Fibroblast of skin of right quadriceps (primary cell): ENCODE data around the gene TMEM174.
A peak's percentile ranks its signal among the peaks of the same experiment; 100 is the strongest.

Source experiments
- DNase-seq: peaks from one replicate; pipeline ENCODE4 v3.0.0-alpha.2; 2013

Gene TMEM174

GRCh38 chr5:73172951-73173350 is at the start of gene TMEM174:
Gene TMEM174 (plus strand): TSS chr5:73173193. CDS start chr5:73173244, 51 bp downstream.
- no peak for DNase-seq

- DNase-seq, result no peak
Observed at GRCh38 chr5:73125289-73125688, 47.7 kb upstream of the TMEM174 start.

GRCh38 chr5:73126381-73126780 is 46.6 kb upstream of the TMEM174 start:
- DNase-seq, result no peak

- DNase-seq, result no peak
Observed at GRCh38 chr5:73126957-73127356, 46.0 kb upstream of the TMEM174 start.

- DNase-seq, result no peak
Observed at GRCh38 chr5:73129143-73129542, 43.9 kb upstream of the TMEM174 start.

GRCh38 chr5:73130811-73131210 is 42.2 kb upstream of the TMEM174 start:
- no peak for DNase-seq

GRCh38 chr5:73131711-73132425 is 41.1 kb upstream of the TMEM174 start:
- DNase-seq, result no peak

- DNase-seq, result no peak
Observed at GRCh38 chr5:73132759-73133158, 40.2 kb upstream of the TMEM174 start.

GRCh38 chr5:73135021-73135420 is 38.0 kb upstream of the TMEM174 start:
- DNase-seq, result no peak

GRCh38 chr5:73135429-73136054 is 37.5 kb upstream of the TMEM174 start:
- peak; percentile 69 for DNase-seq

GRCh38 chr5:73136055-73136562 is 36.9 kb upstream of the TMEM174 start:
- DNase-seq, result peak; percentile 50

- no peak for DNase-seq
Observed at GRCh38 chr5:73137563-73138530, 35.1 kb upstream of the TMEM174 start.

GRCh38 chr5:73139485-73139884 is 33.5 kb upstream of the TMEM174 start:
- no peak for DNase-seq

GRCh38 chr5:73140801-73141200 is 32.2 kb upstream of the TMEM174 start:
- no peak for DNase-seq

- no peak for DNase-seq
Observed at GRCh38 chr5:73142035-73142434, 31.0 kb upstream of the TMEM174 start.

GRCh38 chr5:73143716-73144115 is 29.3 kb upstream of the TMEM174 start:
- no peak for DNase-seq

- no peak for DNase-seq
Observed at GRCh38 chr5:73149540-73149939, 23.5 kb upstream of the TMEM174 start.

- no peak for DNase-seq
Observed at GRCh38 chr5:73150876-73151275, 22.1 kb upstream of the TMEM174 start.

- no peak for DNase-seq
Observed at GRCh38 chr5:73151766-73152410, 21.1 kb upstream of the TMEM174 start.

GRCh38 chr5:73152411-73153388 is 20.3 kb upstream of the TMEM174 start:
- DNase-seq, result no peak

GRCh38 chr5:73153513-73153912 is 19.5 kb upstream of the TMEM174 start:
- DNase-seq, result no peak
